H1 (cell line): Measurements from ENCODE around the gene OR1S1. TPM values are rescaled to one million over a fixed set of nuclear protein-coding genes. Genes with fewer than 3 reads are reported as not detected.

Experiments used
- CTCF ChIA-PET: fragments of 300-600 bp; sonication (Branson Sonifier 250); formaldehyde crosslinking; loops from one replicate; lab custom pipeline; 2021; ENCODE audit not compliant: partially characterized antibody; lab: Charles Lee
- POLR2A ChIA-PET: fragments of 300-600 bp; sonication (Branson Sonifier 250); formaldehyde crosslinking; loops from one replicate; lab custom pipeline; 2021; ENCODE audit warnings: inconsistent platforms; ENCODE audit not compliant: partially characterized antibody; lab: Charles Lee
- DNase-seq, 2 experiments: peaks; one replicate each; pipeline versions ENCODE4 v3.0.0 to v3.0.0-alpha.2; 2010 to 2022; ENCODE audit warnings: low spot score in 2 of 2, low read depth in 1 of 2, mixed read lengths in 1 of 2
- FAIRE-seq: peaks from 2 replicates; lab custom pipeline; 2011; peaks lifted over from hg19 to GRCh38; lab: Jason Lieb, UNC
- H2AFZ ChIP-seq: 2 replicates; pipeline ENCODE4 v1.8.1; 2012; ENCODE audit warnings: low read length, inconsistent platforms
- H2AK5ac ChIP-seq: 2 replicates; pipeline ENCODE4 v1.6.1; 2013; ENCODE audit warnings: low read depth, low read length
- H2BK120ac ChIP-seq: replicated peaks from 2 replicates; pipeline ENCODE3; 2013; ENCODE audit warnings: low read depth, low read length, inconsistent platforms
- H2BK12ac ChIP-seq: 2 replicates; pipeline ENCODE4 v1.6.1; 2013; ENCODE audit warnings: low read depth, low read length
- H2BK15ac ChIP-seq: 2 replicates; pipeline ENCODE4 v1.6.1; 2013; ENCODE audit warnings: low read length
- H2BK20ac ChIP-seq: 2 replicates; pipeline ENCODE4 v1.6.1; 2013; ENCODE audit warnings: low read length
- H2BK5ac ChIP-seq: 2 replicates; pipeline ENCODE4 v1.6.1; 2013; ENCODE audit warnings: low read depth, low read length
- H3K14ac ChIP-seq: 2 replicates; pipeline ENCODE4 v1.6.1; 2013; ENCODE audit warnings: inconsistent platforms; ENCODE audit not compliant: insufficient read length
- H3K18ac ChIP-seq: 2 replicates; pipeline ENCODE4 v1.6.1; 2013; ENCODE audit warnings: low read length; ENCODE audit errors: extremely low read depth
- H3K23ac ChIP-seq: 2 replicates; pipeline ENCODE4 v1.6.1; 2013; ENCODE audit warnings: inconsistent platforms; ENCODE audit not compliant: insufficient read length
- H3K23me2 ChIP-seq: 2 replicates; pipeline ENCODE4 v1.6.1; 2013; ENCODE audit warnings: low read depth, low read length
- H3K27ac ChIP-seq: 2 replicates; pipeline ENCODE4 v1.6.1; 2011; ENCODE audit warnings: low read depth, low read length, inconsistent platforms
- H3K27me3 ChIP-seq, 4 experiments: replicated peaks in 1 of 4; 1 replicate in 1 of 4; 2 replicates in 3 of 4; pipeline versions ENCODE4 v1.6.1 to v1.8.1; 2011 to 2013; ENCODE audit warnings: low read length in 3 of 4, mild to moderate bottlenecking in 3 of 4, inconsistent platforms in 2 of 4, mixed read lengths in 2 of 4, moderate library complexity in 1 of 4; ENCODE audit not compliant: control insufficient read depth in 3 of 4, insufficient read depth in 3 of 4; ENCODE audit errors: extremely low read depth in 1 of 4
- H3K36me3 ChIP-seq, 4 experiments: 2 replicates each; pipeline versions ENCODE4 v1.6.1 to v1.8.1; 2011 to 2013; ENCODE audit warnings: mild to moderate bottlenecking in 4 of 4, low read length in 3 of 4, moderate library complexity in 2 of 4, control low read depth in 1 of 4, inconsistent platforms in 1 of 4; ENCODE audit not compliant: insufficient read depth in 4 of 4, control insufficient read depth in 2 of 4
- H3K4ac ChIP-seq: replicated peaks from 2 replicates; pipeline ENCODE3; 2013; ENCODE audit warnings: low read length, low read depth, mixed read lengths, inconsistent platforms; ENCODE audit not compliant: insufficient read length
- H3K4me1 ChIP-seq, 4 experiments: replicated peaks in 1 of 4; 1 replicate in 1 of 4; 2 replicates in 3 of 4; pipeline versions ENCODE4 v1.6.1 to v1.8.1; 2011 to 2013; ENCODE audit warnings: low read length in 3 of 4, inconsistent platforms in 2 of 4, mixed read lengths in 1 of 4; ENCODE audit not compliant: insufficient read depth in 4 of 4, control insufficient read depth in 3 of 4
- H3K4me2 ChIP-seq, 2 experiments: 2 replicates each; pipeline versions ENCODE4 v1.6.1 to v1.8.1; 2011 to 2013; ENCODE audit warnings: low read depth in 2 of 2, low read length in 2 of 2, control low read depth in 1 of 2, inconsistent platforms in 1 of 2, mild to moderate bottlenecking in 1 of 2; ENCODE audit not compliant: insufficient read depth in 1 of 2
- H3K4me3 ChIP-seq, 4 experiments: fragments of 200-600, 300-600 bp in 1 of 4; sonication (generic), shearing (Covaris generic), sonication (Bioruptor Twin) in 1 of 4; 2 replicates each; pipeline versions ENCODE4 v1.5.1 to v1.8.1; 2011 to 2016; ENCODE audit warnings: low read length in 4 of 4, low read depth in 3 of 4, control low read depth in 2 of 4, inconsistent platforms in 2 of 4, mild to moderate bottlenecking in 2 of 4, mixed read lengths in 1 of 4, moderate library complexity in 1 of 4; ENCODE audit not compliant: insufficient read depth in 2 of 4; ENCODE audit errors: extremely low read depth in 1 of 4
- H3K56ac ChIP-seq: replicated peaks from 2 replicates; pipeline ENCODE3; 2013; ENCODE audit warnings: low read depth, mild to moderate bottlenecking, mixed read lengths, low read length, inconsistent platforms; ENCODE audit not compliant: insufficient read length
- H3K79me1 ChIP-seq: 2 replicates; pipeline ENCODE4 v1.6.1; 2013; ENCODE audit warnings: low read depth, low read length, control low read depth
- H3K79me2 ChIP-seq, 2 experiments: 2 replicates each; pipeline versions ENCODE4 v1.6.1 to v1.8.1; 2012 to 2013; ENCODE audit warnings: low read length in 2 of 2, mild to moderate bottlenecking in 2 of 2, inconsistent platforms in 1 of 2; ENCODE audit not compliant: insufficient read depth in 2 of 2, control insufficient read depth in 1 of 2
- H3K9ac ChIP-seq, 4 experiments: replicated peaks in 1 of 4; 1 replicate in 1 of 4; 2 replicates in 3 of 4; pipeline versions ENCODE4 v1.6.1 to v1.8.1; 2011 to 2013; ENCODE audit warnings: low read depth in 3 of 4, low read length in 3 of 4, control low read depth in 2 of 4, mild to moderate bottlenecking in 2 of 4, moderate library complexity in 2 of 4, inconsistent platforms in 1 of 4; ENCODE audit errors: extremely low read depth in 1 of 4
- H3K9me3 ChIP-seq, 2 experiments: 2 replicates each; pipeline versions ENCODE4 v1.6.1 to v1.8.1; 2012 to 2013; ENCODE audit warnings: mild to moderate bottlenecking in 2 of 2, moderate library complexity in 2 of 2, control low read depth in 1 of 2, inconsistent platforms in 1 of 2, low read depth in 1 of 2, low read length in 1 of 2, mixed read lengths in 1 of 2; ENCODE audit not compliant: insufficient read depth in 2 of 2
- H4K20me1 ChIP-seq, 2 experiments: replicated peaks in 1 of 2; 2 replicates each; pipeline versions ENCODE3 to v1.8.1; 2011 to 2013; ENCODE audit warnings: inconsistent platforms in 2 of 2, low read length in 2 of 2, mild to moderate bottlenecking in 1 of 2; ENCODE audit not compliant: insufficient read depth in 2 of 2, control insufficient read depth in 1 of 2
- H4K5ac ChIP-seq: 2 replicates; pipeline ENCODE4 v1.6.1; 2013; ENCODE audit warnings: low read length, low read depth, mixed read lengths, inconsistent platforms; ENCODE audit not compliant: insufficient read length
- H4K8ac ChIP-seq: 2 replicates; pipeline ENCODE4 v1.8.0; 2013; ENCODE audit warnings: mild to moderate bottlenecking, moderate library complexity, low read length, inconsistent platforms; ENCODE audit not compliant: insufficient read depth; ENCODE audit errors: extremely low read depth
- H4K91ac ChIP-seq: replicated peaks from 2 replicates; pipeline ENCODE3; 2013; ENCODE audit warnings: low read length, mixed read lengths, inconsistent platforms; ENCODE audit not compliant: insufficient read length
- E2F6 ChIP-seq: IDR thresholded peaks from 2 replicates; pipeline ENCODE4 v1.6.1; 2012; ENCODE audit warnings: inconsistent platforms
- GTF2F1 ChIP-seq: IDR thresholded peaks from 2 replicates; pipeline ENCODE4 v1.6.1; 2012; ENCODE audit warnings: low read depth, low read length, improper control_type of control experiment, borderline replicate concordance
- HDAC2 ChIP-seq, 2 experiments: fragments of 300-600 bp in 1 of 2; sonication (generic) in 1 of 2; IDR thresholded peaks; 2 replicates each; pipeline ENCODE4 v1.6.1; 2011 to 2012; ENCODE audit warnings: low read depth in 2 of 2, low read length in 2 of 2, mild to moderate bottlenecking in 2 of 2, moderate library complexity in 2 of 2, borderline replicate concordance in 1 of 2, inconsistent platforms in 1 of 2
- PHF8 ChIP-seq: fragments of 200-600 bp; sonication (generic); conservative IDR thresholded peaks from 2 replicates; pipeline ENCODE4 v1.7.1; 2012; ENCODE audit warnings: low read depth, mild to moderate bottlenecking, inconsistent platforms, low read length, moderate library complexity
- RFX5 ChIP-seq: IDR thresholded peaks from 2 replicates; pipeline ENCODE4 v1.6.1; 2011; ENCODE audit warnings: low read depth, low read length, improper control_type of control experiment, borderline replicate concordance
- SIRT6 ChIP-seq: IDR thresholded peaks from one replicate; pipeline ENCODE4 v1.7.1; 2012; ENCODE audit warnings: low read length, inconsistent platforms
- SUZ12 ChIP-seq: fragments of 200-600 bp; sonication (generic); IDR thresholded peaks from 2 replicates; pipeline ENCODE4 v1.6.1; 2012; ENCODE audit warnings: mild to moderate bottlenecking, inconsistent platforms, low read length, moderate library complexity, mixed read lengths
- TAF1 ChIP-seq: IDR thresholded peaks from 2 replicates; pipeline ENCODE4 v1.6.1; 2011; ENCODE audit warnings: mild to moderate bottlenecking, low read depth, low read length
- TAF7 ChIP-seq: optimal IDR thresholded peaks from 2 replicates; pipeline ENCODE3; 2011; ENCODE audit warnings: low read depth, mild to moderate bottlenecking, inconsistent platforms, low read length, moderate library complexity, borderline replicate concordance
- TCF12 ChIP-seq: IDR thresholded peaks from 2 replicates; pipeline ENCODE4 v1.6.1; 2011; ENCODE audit warnings: low read depth, mild to moderate bottlenecking, low read length
- WGBS, 2 experiments: shearing (Covaris generic) in 1 of 2; methylation state at CpG; one replicate each; pipeline versions ENCODE4 v1.1.6 to v1.1.7; 2013 to 2015; ENCODE audit warnings: low lambda C conversion rate in 2 of 2, mixed read lengths in 2 of 2, inconsistent platforms in 1 of 2, low coverage in 1 of 2, missing lambda C conversion rate in 1 of 2; ENCODE audit not compliant: insufficient replicate concordance in 2 of 2, insufficient coverage in 1 of 2, insufficient read length in 1 of 2; ENCODE audit errors: extremely low coverage in 1 of 2, missing lambda C conversion rate in 1 of 2; 5-methylcytosine and 5-hydroxymethylcytosine counted together
- polyA plus RNA-seq, 7 experiments: library from polyadenylated mRNA; depleted of rRNA in 3 of 7; stranded (reverse) in 5 of 7; unstranded in 2 of 7; fragments of >200 nt in 5 of 7; fragments of 200-250 nt in 2 of 7; gene quantifications; 1 replicate in 5 of 7; 2 replicates in 1 of 7; 4 replicates in 1 of 7; pipeline versions ENCODE4 v1.2.1 to v1.2.3, GENCODE V29; 2011 to 2013; ENCODE audit warnings: missing spikeins in 2 of 7, mixed read lengths in 2 of 7
- total RNA-seq: library from RNA; stranded (reverse); fragmentation: NEBNext Ultra II Directional; extraction: Animal tissue kit (Norgen Biotek cat#: 25700); gene quantifications from 2 replicates; pipeline ENCODE4 v1.2.1, GENCODE V29; 2021
- TF ChIP-seq, protein P1 (sequence below): IDR thresholded peaks from 2 replicates; pipeline ENCODE4 v1.6.1; 2011; ENCODE audit warnings: low read depth, mild to moderate bottlenecking, low read length; ENCODE audit not compliant: insufficient read depth

OR1S1 gene
- total and polyA plus RNA-seq, 2 of the 8 experiments (the other 6 are each of a cell fraction or from before 2014, with no cell fraction given): not detected

DNA sequence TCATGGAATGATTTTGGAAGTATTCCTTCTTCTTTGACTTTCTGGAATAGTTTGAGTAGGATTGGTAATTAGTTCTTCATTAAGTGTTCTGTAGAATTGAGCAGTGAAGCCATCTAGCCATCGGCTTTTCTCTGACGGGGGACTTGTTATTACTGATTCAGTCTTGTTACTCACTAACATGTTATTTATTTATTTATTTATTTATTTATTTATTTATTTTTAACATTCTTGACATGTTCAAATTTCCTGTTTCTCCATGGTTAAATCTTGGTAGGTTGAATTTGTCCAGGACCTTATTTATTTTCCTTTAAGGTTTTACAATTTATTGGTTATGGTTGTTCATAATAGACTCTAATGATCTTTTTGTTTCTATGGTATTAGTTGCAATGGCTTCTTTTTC lies 31.4 kb downstream of the OR1S1 start:
- H3K36me3 ChIP-seq: no peaks in the 10 kb centered on the region
- H3K9me3 ChIP-seq: peaks cover 5 to 12% of the 10 kb centered on the region in 2 experiments; a peak in 3 of 4 replicates
- no peaks in the 10 kb centered on the region for H3K23me2 ChIP-seq
- no peak overlapping the region for H4K5ac ChIP-seq
- ChIA-PET CTCF (no interaction called here), POLR2A (no interaction called here)
- H3K9ac ChIP-seq: no peak overlapping the region
- no peak overlapping the region for H4K91ac ChIP-seq
- no peak overlapping the region for H3K56ac ChIP-seq
- H3K4ac ChIP-seq: no peak overlapping the region
- H4K20me1 ChIP-seq: no peaks in the 10 kb centered on the region
- H2BK20ac ChIP-seq: no peak overlapping the region
- no peak overlapping the region for H2BK15ac ChIP-seq
- H3K27me3 ChIP-seq: no peaks in the 10 kb centered on the region
- H2AFZ ChIP-seq: no peak overlapping the region
- no peaks in the 10 kb centered on the region for H3K79me2 ChIP-seq
- H3K27ac ChIP-seq: no peak overlapping the region
- FAIRE-seq (no peak), DNase-seq (no peak)
- H3K4me2 ChIP-seq: no peak overlapping the region
- H3K23ac ChIP-seq: no peak overlapping the region
- H3K4me1 ChIP-seq: no peaks in the 10 kb centered on the region
- H2BK120ac ChIP-seq: no peak overlapping the region
- H2AK5ac ChIP-seq: no peak overlapping the region
- no peak overlapping the region for H4K8ac ChIP-seq
- no peak overlapping the region for H3K14ac ChIP-seq
- H3K4me3 ChIP-seq: no peak overlapping the region
- H3K79me1 ChIP-seq: no peaks in the 10 kb centered on the region
- no peak overlapping the region for H3K18ac ChIP-seq
- 100% methylated on average over 2 of the region's 2 CpGs; no CpG with 5 or more reads in 1 of the 2 experiments for WGBS, 2 experiments
- no peak overlapping the region for H2BK5ac ChIP-seq
- no peak overlapping the region for H2BK12ac ChIP-seq
- TF ChIP-seq E2F6 (no peak), TAF7 (no peak), SIRT6 (no peak), HDAC2 (IDR thresholded peaks at IDR 0.05; ENCODE audit: borderline replicate concordance in 1 of 2, low read depth in 2 of 2, low read length in 2 of 2) (no peak), TCF12 (no peak), GTF2F1 (no peak), RFX5 (no peak), SUZ12 (no peak), TAF1 (no peak), PHF8 (no peak)
- TF ChIP-seq, protein P1, sequence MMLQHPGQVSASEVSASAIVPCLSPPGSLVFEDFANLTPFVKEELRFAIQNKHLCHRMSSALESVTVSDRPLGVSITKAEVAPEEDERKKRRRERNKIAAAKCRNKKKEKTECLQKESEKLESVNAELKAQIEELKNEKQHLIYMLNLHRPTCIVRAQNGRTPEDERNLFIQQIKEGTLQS: no peak
